ENCODE results near the gene PACRG. TPM values are rescaled to one million over a fixed set of nuclear protein-coding genes. Genes with fewer than 3 reads are reported as not detected.

Gene PACRG
- polyA plus RNA-seq, 3 donors = not detected

- Histone ChIP-seq H3K9me3 (replicated peaks in 1 of 2; ENCODE audit: control insufficient read depth in 1 of 2, insufficient read depth in 1 of 2, low read length in 2 of 2) (peaks cover 5 to 20% of the 10 kb centered on the region in 2 donors), H3K27me3 (ENCODE audit: control insufficient read depth in 2 of 2, insufficient read depth in 2 of 2, low read length in 2 of 2) (no peaks in the 10 kb centered on the region), H3K4me2 (replicated peaks; ENCODE audit: extremely low read depth, low read length, poor library complexity, severe bottlenecking) (no peak overlapping the region), H4K20me1 (ENCODE audit: insufficient read depth, low read length) (no peaks in the 10 kb centered on the region), H2AFZ (ENCODE audit: insufficient read depth, low read depth, low read length, poor library complexity, severe bottlenecking) (no peak overlapping the region), H3K79me2 (ENCODE audit: insufficient read depth, low read length) (no peaks in the 10 kb centered on the region), H3K4me3 (replicated peaks in 1 of 3; ENCODE audit: low read depth in 2 of 3, low read length in 3 of 3) (no peak overlapping the region), H3K36me3 (replicated peaks in 1 of 2; ENCODE audit: control insufficient read depth in 1 of 2, insufficient read depth in 2 of 2, low read length in 2 of 2) (no peaks in the 10 kb centered on the region), H3K4me1 (ENCODE audit: control insufficient read depth in 1 of 2, insufficient read depth in 2 of 2, low read length in 2 of 2) (no peaks in the 10 kb centered on the region), H3K27ac (ENCODE audit: low read depth in 1 of 2, low read length in 2 of 2) (no peak overlapping the region), H3K9ac (ENCODE audit: insufficient read depth, low read length, poor library complexity, severe bottlenecking) (no peak overlapping the region)
- Mint-ChIP-seq H3K36me3 (no peaks in the 10 kb centered on the region), H3K27me3 (ENCODE audit: low read depth in 3 of 3) (peaks cover 0 to 2% (median 0%) of the 10 kb centered on the region in 3 donors), H3K9me3 (peaks cover 0 to 15% (median 4%) of the 10 kb centered on the region in 7 donors), H3K4me1 (no peaks in the 10 kb centered on the region), H3K4me3 (no peak overlapping the region), H3K27ac (no peak overlapping the region)
- intact Hi-C loops (cut with micrococcal nuclease) = no loop called here
- no peak for TF ChIP-seq CTCF (IDR thresholded peaks at IDR 0.05)
- WGBS (ENCODE audit: insufficient coverage) = 83% methylated on average over 1 of the region's 2 CpGs
- no peak for DNase-seq
These were observed 91.5 kb downstream of the PACRG start for GRCh38 chr6:162819284-162819683.

GRCh38 chr6:162821102-162821501 lies 93.3 kb downstream of the PACRG start:
- Histone ChIP-seq H3K4me1 (ENCODE audit: control insufficient read depth in 1 of 2, insufficient read depth in 2 of 2, low read length in 2 of 2) (no peaks in the 10 kb centered on the region), H3K4me2 (replicated peaks; ENCODE audit: extremely low read depth, low read length, poor library complexity, severe bottlenecking) (no peak overlapping the region), H3K36me3 (replicated peaks in 1 of 2; ENCODE audit: control insufficient read depth in 1 of 2, insufficient read depth in 2 of 2, low read length in 2 of 2) (no peaks in the 10 kb centered on the region), H3K79me2 (ENCODE audit: insufficient read depth, low read length) (no peaks in the 10 kb centered on the region), H3K9ac (ENCODE audit: insufficient read depth, low read length, poor library complexity, severe bottlenecking) (no peak overlapping the region), H3K27ac (ENCODE audit: low read depth in 1 of 2, low read length in 2 of 2) (no peak overlapping the region), H3K4me3 (replicated peaks in 1 of 3; ENCODE audit: low read depth in 2 of 3, low read length in 3 of 3) (no peak overlapping the region), H3K9me3 (replicated peaks in 1 of 2; ENCODE audit: control insufficient read depth in 1 of 2, insufficient read depth in 1 of 2, low read length in 2 of 2) (peaks cover 5 to 16% of the 10 kb centered on the region in 2 donors), H4K20me1 (ENCODE audit: insufficient read depth, low read length) (no peaks in the 10 kb centered on the region), H3K27me3 (ENCODE audit: control insufficient read depth in 2 of 2, insufficient read depth in 2 of 2, low read length in 2 of 2) (no peaks in the 10 kb centered on the region), H2AFZ (ENCODE audit: insufficient read depth, low read depth, low read length, poor library complexity, severe bottlenecking) (no peak overlapping the region)
- no peak for DNase-seq
- Mint-ChIP-seq H3K4me1 (no peaks in the 10 kb centered on the region), H3K9me3 (peaks cover 2 to 15% (median 6%) of the 10 kb centered on the region in 7 donors), H3K27me3 (ENCODE audit: low read depth in 3 of 3) (peaks cover 0 to 2% (median 1%) of the 10 kb centered on the region in 3 donors), H3K4me3 (no peak overlapping the region), H3K27ac (no peak overlapping the region), H3K36me3 (no peaks in the 10 kb centered on the region)
- intact Hi-C loops (cut with micrococcal nuclease) = no loop called here
- WGBS (ENCODE audit: insufficient coverage) = no CpG with 5 or more reads among the region's 3 CpGs
- TF ChIP-seq CTCF (IDR thresholded peaks at IDR 0.05) = no peak
